DMS 273 (cell line): ENCODE results near the gene FAM120A.

Source experiments
- DNase-seq: peaks from one replicate; lab custom pipeline; 2025; ENCODE audit not compliant: unreplicated experiment; lab: John Stamatoyannopoulos, UW

FAM120A gene

GRCh38 chr9:93470391-93470790 is 18.9 kb downstream of the FAM120A start:
- no peak for DNase-seq

DNA sequence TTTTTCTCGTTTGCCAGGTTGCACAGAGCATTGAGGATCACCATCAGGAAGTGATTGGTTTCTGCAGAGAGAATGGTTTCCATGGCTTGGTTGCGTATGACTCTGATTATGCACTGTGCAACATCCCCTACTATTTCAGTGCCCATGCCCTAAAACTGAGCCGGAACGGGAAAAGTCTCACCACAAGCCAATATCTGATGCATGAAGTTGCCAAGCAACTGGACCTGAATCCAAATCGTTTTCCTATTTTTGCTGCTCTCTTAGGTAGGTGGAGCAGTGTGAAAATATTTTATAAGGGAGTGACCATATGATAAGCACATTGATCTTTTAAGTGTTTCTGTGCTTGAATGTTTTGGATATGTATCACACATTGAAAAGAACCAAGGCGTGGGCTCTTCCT is 19.6 kb downstream of the FAM120A start:
- no peak for DNase-seq

GRCh38 chr9:93473411-93473810 is 21.9 kb downstream of the FAM120A start:
- no peak for DNase-seq

DNA sequence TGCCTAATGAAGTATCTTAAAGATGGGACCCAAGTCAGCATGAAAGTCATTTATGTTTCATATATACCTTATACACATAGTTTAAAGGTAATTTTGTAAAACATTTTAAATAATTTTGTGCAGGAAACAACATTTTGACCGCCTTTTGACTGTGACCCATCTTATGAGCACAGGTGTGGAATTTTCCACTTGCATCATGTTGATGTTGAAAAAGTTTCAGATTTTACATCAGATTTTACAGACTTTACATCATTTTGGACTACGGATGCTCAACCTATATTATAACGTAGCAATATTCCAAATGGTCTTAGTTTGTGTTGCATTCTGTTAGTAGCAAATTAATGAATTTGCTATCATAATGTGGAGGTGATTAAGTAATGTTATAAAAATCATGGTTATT is 23.6 kb downstream of the FAM120A start:
- DNase-seq, result no peak

DNA sequence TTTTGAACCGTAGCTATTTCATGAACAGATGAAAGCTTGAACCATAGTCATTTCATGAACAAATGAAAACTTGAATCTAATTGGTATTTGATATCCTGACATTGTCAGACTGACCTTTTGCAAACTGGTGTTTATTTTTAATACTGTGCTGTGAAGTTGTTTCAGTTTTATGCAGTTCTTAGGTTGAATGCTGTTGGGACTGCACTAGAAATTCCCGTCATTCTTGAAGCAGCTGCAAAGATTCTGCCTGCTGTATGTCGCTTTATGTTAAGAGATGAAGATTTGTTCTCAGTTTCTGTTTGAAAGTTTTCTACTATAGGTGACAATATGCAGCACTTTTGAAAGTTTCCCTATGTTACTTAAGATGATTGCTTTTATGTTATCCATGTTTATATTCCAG is 24.4 kb downstream of the FAM120A start:
- DNase-seq, result no peak

DNA sequence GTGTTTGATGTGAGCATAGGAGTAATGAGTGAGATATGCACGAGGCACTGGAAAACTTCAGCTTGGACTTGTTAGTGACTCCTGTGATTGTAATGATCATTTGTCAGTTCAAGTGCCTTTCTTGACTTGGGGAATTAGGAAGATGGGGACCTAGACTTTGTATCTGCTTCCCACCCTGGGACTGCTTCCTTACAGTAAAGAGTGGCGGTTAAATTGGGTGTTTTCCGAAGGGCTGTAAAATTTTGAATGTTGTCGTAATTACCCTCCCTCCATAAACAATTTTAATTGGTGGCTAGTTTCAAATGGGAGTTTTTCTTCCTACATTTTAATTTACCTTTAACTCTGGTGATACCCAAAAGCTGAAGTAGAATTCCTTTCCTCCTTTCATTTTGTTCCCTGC is 25.4 kb downstream of the FAM120A start:
- DNase-seq, result no peak

DNA sequence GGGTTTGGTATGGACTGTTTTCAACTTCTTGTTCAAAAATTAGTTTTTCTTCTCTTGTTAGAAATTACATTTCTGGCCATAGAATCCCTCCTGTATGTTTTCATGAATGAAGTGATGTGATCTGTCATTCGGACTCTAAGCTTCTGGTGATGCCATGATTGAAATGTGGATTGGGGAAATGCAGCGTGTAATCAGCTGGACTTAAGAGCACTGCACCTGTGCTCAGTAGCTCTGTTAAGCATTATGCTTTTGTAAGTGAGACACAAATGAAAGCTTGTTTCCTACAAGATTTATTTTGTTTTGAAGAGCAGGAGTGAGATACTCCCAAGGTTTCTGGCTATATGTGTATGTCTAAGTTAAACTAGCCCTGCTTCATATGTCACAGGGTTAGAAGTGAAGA is 25.9 kb downstream of the FAM120A start:
- DNase-seq, result no peak

DNA sequence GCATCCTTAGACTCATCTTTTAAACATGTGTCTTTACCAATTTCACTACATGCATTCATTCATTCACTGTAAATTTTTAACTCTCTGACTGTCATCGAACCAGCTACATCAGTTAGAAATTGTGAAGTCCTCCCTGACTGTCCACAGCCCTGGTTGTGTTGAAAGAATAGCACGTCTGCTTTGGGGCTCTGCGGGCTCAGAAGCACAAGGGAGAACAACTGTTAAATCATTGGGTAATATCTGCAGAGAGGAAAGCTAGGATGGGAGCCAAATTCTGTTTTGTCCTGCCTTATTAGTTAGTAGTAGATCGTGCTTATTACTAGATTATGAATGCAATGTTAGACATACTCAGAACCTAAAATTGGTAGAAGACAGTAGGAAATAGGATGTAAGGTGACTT is 28.2 kb downstream of the FAM120A start:
- no peak for DNase-seq

GRCh38 chr9:93480262-93480661 is 28.8 kb downstream of the FAM120A start:
- DNase-seq, result no peak

- no peak for DNase-seq
Measured at GRCh38 chr9:93480728-93481324, 29.3 kb downstream of the FAM120A start.

DNA sequence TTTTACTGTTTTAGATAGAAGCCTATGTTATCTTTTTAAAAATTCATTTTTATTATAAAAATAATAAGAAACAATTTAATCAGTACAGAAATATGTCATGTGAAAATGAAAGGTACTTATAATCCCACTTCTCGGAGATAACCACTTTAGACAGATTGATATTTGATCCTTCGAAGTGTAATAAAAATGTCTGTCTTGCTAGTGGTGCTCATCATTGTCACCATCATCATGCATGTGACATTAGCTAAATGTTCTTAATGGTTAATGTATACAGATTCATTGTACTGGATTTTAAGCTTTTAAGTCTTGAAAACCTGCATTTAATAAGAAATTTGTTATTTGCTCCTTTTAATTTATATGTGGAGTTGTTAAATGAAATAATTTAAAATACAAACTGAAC is 32.0 kb downstream of the FAM120A start:
- DNase-seq, result no peak

GRCh38 chr9:93486268-93486667 is 34.8 kb downstream of the FAM120A start:
- no peak for DNase-seq

DNA sequence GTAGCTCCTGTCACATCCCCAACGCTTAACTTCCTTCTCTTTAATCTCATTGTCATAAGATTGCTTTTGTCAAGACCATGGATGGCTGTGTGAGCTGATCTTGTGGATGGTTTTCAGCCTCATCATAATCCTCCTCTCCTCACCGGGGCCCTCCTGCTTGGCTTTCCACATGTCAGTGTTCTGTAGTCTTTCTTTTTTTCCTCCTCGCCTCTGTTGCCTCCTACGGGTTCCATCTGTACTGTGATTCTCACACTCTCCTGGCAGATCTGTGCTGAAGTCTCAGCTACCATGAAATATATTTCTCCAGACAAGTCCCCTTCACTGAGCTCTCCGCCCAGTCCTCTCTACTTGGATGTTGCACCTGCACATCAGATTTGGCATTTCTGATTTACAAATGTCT is 36.8 kb downstream of the FAM120A start:
- DNase-seq, result no peak

DNA sequence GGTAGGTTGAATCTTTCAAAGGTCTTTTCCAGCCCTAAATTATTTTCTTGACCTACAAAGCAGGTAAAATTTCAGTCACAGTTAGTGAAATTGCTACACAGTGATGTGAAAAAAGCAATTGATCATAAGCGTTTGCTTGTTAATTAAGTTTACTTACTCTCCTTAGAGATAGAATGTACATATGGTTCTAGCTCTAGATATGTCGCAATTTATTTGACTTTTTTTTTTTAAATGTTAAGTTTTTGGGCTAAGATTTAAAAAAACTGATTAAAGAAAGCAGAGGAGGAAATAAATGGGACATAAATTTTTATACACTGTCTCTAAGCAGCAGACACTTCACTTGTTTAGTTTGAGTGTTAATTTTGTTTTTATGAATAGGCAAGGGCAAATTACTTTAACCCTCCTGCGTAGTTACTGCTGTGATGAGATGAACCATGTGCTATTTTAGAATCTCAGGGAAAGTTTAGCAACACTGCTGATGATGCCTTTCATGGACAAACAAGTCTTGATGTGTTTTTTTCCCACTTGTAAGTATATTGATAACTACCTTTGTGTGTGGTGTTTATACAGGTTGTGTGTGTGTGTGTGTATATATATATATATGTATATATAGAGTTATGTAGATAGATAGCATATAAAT is 40.2 kb downstream of the FAM120A start:
- no peak for DNase-seq

DNA sequence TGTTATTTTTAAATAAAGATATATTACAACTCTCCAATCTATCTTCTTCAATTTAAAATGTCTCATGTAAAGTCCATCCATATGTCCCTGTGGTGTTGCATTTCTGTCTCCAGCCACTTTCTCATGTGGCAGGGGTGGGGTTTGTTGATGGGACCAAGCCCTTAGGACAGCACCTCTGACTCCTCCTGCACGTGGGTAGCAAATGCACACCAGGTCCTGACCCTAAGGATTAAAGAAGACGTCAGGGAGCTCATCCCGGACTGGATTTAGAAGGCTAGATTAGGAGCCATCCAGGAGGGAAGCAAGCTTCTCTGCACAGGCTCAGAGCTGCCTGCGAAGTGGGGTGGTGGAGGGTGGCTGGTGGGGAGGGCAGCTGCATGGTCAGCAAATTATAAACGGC is 40.8 kb downstream of the FAM120A start:
- DNase-seq, result no peak

DNA sequence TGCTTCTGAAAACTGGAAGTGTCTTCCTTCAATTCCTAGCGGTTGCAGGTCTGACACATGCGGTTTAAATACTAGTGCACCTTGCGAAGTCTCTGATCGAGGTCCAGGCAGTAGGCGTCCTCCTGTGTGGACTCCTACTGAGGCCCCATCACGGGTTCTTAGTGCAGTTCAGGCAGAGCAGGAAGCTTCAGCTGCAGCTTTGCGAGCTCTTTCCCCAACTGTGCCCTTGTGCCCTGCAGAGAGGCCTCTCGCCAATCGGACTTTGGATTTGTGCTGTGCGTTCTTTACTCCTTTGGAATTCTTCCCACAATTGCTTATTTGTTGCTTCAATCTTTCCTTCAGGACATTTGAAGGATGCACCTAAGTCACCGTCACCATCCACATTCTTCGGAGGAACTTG is 42.5 kb downstream of the FAM120A start:
- no peak for DNase-seq

DNA sequence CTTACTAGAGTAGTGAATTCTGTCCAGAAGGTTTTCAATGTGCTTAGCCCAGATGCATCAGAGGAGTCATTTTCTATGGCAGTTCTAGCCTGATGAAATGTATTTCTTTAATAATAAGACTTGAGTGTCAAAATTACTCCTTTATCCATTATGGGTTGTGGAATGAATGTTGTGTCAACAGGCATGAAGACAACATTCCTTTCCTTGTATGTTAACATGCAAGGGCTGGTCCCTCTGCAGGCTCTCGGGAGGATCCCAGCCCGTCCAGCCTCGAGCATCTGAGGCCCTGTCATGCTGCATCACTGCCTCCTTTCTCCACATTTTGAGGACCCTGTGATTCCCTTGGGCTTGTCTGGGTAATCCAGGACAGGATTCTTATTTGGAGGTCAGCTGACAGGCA is 44.8 kb downstream of the FAM120A start:
- no peak for DNase-seq

DNA sequence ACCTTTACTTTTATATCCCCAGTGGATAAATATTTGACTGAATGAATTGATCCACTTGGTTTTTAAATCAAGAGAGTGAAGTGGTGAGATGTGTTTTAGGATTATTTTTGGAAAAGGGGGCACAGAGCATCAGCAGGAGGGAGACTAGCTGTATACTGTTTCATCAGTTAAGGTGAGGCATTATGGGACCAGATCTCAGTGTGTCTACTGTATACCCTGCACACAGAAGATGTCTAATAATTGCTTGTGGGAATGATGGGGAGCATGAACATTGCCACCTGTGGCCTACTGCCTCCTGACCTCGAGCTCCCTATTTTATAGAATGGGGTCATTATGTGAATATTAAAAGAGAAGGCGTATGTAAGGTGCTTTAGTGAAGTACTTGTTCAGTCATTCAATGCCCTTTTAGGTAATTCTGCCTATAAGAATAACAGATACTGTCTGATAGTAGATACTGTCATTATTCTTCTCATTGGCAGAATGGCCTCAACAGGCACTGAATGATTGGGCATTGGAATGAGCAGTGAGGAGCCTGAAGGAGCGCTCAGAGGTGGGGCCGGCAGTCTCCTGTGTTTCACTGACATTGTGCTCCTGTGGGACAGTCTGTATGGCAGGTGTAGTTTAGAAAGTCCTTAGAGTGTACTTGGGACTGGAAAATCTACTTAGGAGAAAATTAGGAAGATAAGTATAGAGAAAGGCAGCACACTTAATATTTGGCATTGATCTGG is 49.2 kb downstream of the FAM120A start:
- DNase-seq, result no peak

GRCh38 chr9:93501406-93501805 is 49.9 kb downstream of the FAM120A start:
- no peak for DNase-seq

- DNase-seq, result no peak
Measured at GRCh38 chr9:93503381-93503780, 51.9 kb downstream of the FAM120A start.

DNA sequence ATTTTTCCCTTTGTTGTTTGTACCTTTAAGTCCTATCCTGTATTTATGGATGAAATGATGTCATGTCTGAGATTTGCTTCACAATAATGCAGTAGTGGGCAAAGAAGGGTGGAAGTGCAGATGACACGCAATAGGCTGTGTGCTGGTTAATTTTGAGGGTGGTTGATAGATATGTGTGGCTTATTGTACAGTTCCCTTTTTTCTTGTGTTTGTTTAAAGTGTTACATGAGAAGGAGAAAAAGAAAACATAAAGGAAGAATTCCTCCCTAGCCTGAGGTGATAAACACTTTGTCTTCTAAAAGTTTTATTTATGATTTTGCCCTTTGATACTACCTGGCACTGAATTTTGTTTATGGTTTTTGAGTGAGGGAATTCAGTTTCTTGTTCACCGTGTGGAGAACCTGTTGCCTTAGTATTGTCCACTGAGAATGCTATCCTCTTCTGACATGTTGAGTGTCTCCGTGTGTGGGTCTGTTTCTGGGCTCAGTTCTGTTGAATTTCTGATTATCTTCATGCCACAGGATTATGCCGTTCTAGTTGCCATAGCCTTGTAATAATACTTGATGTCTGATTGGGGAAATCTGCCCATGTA is 54.2 kb downstream of the FAM120A start:
- DNase-seq, result no peak

DNA sequence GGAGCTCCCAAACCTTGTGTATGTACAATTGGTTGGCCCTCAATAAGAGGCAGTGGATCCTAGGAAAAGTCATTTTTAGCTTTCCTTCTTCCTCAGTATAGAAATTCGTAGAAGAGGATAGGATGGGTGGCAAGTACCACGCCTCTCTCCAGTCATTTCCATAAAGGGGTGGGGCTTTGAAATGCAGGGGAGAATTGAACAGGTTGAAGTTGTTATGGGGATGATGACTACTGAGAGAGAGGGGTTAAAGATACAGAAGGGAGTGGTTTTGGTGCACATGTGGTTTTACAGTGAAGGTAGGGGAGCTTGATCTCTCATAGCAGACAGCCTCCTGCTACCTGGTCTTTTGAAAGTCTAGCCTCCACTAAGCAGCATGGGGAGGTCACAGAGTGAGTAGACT is 56.3 kb downstream of the FAM120A start:
- DNase-seq, result no peak
